ENCODE measurements around the gene MOGAT3. TPM values are rescaled to one million over a fixed set of nuclear protein-coding genes. Genes with fewer than 3 reads are reported as not detected.
A peak's percentile ranks its signal among the peaks of the same experiment; 100 is the strongest.

Gene MOGAT3
- total RNA-seq, 2 donors from 2014 or later, result not detected

DNA sequence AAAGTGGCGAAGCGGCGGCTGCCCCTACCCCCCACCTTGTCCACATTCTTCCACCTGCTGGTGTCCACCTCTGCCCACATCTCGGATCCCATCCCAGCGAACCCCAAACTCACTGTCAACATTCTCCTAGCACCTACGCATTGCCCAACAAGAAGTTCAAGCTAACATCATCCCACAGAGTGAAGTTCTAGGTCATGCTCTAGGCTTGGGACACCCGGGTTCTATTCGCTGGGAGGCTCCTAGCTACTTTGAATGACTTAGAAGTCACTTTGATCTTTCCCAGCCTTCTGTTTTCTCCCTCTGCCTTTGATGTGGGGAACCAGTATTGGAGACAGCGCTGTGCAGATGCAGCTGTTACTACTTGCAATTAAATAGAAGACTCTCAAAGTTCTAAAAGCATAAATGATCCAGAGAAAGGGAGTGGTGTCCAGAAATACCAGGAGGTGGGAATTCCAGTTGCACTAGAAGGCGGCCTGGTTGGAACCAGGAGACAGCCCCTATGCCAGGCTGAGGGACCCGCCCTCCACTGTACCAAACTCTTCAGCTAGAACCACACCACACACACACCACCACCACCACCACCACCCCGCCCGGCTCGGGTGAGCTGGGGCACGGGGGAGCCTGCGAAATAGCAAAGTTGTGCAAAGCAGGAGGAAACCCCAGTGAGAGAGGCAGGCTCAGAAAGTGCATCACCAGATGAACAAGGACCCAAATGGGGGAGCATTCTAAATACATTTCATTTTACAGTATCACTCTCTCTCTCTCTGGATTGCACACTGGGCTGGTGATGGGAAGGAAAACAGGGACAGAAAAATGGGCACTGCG, 30.0 kb downstream of the MOGAT3 start:
- peak in 1 of 2 donors; percentile 18 for ATAC-seq (replicated peaks in 1 of 2)
- DNase-seq, result peak in 1 of 2 donors; percentile 54
- Mint-ChIP-seq H3K4me3 (peak overlapping the region; percentile 65 to 69), H3K4me1 (ENCODE audit: low read depth) (peaks cover 81% of the 10 kb centered on the region), H3K9me3 (no peaks in the 10 kb centered on the region), H3K36me3 (ENCODE audit: insufficient read depth in 2 of 2) (no peaks in the 10 kb centered on the region), H3K27ac (no peak overlapping the region), H3K27me3 (ENCODE audit: low read depth) (peaks cover 96% of the 10 kb centered on the region)

DNA sequence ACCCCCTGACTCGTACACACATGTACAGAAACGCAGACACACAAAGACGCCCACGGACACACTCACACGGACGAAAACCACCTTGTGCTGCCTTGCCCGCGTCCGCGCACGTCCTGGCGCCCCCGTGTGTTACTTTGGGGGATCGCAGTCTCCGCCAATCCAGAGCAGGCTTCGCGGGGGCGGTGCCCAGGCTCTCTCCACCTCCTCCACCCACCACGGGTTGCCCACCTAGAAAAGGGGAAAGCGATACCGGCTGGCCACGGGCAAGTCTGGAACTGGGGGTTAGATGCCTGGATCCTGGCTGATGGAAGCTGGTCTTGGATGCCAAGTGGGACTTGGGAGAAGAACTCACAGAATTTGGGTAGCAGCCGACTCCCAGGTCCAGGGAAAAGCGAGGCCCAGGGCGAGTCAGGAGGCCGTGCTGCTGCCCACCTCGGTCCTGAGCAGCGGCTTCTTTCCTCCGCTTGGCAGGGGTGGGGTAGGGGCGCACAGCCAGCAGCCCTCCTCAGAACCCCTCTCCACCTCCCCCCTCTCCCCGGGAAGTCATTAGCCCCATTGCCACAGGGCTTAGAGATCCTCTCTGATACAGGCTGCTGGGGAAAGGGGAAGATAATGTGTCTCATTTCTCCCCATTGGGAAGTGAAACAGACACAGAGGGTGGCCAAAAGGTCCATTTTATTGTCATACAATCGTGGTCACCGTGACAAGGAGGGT, 30.8 kb downstream of the MOGAT3 start:
- DNase-seq, result peak; percentile 86 to 90
- ATAC-seq (replicated peaks in 1 of 2), result peak; percentile 40 to 42
- Mint-ChIP-seq H3K9me3 (no peaks in the 10 kb centered on the region), H3K27ac (no peak overlapping the region), H3K27me3 (ENCODE audit: low read depth) (peaks cover 96% of the 10 kb centered on the region), H3K4me3 (peak overlapping the region; percentile 66 to 80), H3K36me3 (ENCODE audit: insufficient read depth in 2 of 2) (peaks cover 2% of the 10 kb centered on the region in 2 donors), H3K4me1 (ENCODE audit: low read depth) (peaks cover 89% of the 10 kb centered on the region)

DNA sequence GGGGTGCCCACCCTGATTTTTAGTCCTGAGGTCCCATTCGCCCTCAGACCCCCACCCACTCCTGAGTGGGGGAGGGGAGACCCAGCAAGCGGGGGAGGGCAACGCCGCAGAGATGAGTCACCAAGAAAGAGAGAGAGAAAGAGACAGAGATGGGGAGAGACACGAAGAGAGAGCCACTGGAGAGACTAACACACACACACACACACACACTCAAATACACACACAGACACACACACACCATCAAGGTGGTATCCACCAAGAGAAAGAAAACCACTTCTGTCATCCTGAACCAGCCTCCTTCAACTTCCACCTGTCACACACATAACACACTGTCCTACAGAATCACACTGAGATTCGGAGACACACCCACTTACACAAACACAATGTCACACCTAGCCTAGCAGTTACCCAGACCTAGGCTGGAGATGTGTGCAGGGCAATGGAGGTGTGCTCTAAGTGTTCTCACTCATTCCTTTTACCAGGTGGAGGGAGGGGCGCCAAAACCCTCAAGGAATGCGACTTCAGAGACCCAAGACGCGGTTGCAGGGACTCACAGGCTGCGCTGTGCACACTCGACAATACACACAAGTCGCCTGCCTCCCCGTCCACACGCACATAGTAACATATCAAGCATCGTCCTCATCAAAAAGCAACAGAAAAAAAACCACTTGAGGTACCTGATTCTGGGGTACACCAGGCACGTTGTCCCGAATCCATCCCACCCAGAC, 31.6 kb downstream of the MOGAT3 start:
- no peak overlapping the region for H3K27ac Mint-ChIP-seq
- H3K36me3 Mint-ChIP-seq (ENCODE audit: insufficient read depth in 2 of 2), result peaks cover 2% of the 10 kb centered on the region in 2 donors
- H3K4me1 Mint-ChIP-seq (ENCODE audit: low read depth), result peaks cover 90% of the 10 kb centered on the region
- H3K9me3 Mint-ChIP-seq, result no peaks in the 10 kb centered on the region
- DNase-seq (peak in 1 of 2 donors; percentile 15), ATAC-seq (replicated peaks in 1 of 2) (peak; percentile 0 to 1)
- peak overlapping the region; percentile 66 to 80 for H3K4me3 Mint-ChIP-seq
- H3K27me3 Mint-ChIP-seq (ENCODE audit: low read depth), result peaks cover 94% of the 10 kb centered on the region

DNA sequence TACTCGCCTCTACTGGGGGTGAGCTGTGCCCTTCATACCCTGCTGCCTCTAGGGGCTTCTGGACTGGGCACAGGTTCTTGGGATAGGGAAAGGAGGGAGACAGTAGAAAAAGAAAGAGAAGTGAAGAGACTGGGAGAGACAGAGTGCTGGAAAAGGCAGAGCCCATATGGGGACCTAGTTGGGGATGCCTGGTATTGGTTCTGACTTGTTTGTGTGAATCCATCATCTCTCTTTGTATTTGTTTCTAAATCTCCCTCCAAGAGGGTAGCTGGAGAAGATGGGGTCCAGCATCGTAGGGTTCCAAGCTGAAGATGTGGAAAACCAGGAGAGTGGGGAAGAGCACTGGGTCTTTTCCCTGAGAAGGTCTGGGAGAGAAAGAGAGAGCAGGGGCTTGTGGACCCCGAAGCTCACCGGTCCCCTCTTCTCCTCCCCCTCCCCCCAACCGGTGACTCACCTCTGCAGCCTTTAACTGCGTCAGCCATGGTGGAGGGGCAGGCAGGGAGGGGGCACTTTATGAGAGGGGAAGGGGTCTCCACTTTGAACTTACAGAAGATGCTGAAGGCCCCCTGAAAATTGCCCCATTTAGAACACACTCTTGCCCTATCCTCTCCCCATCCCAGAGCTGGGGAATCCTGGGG, 32.3 kb downstream of the MOGAT3 start:
- peaks cover 84% of the 10 kb centered on the region for H3K4me1 Mint-ChIP-seq (ENCODE audit: low read depth)
- H3K4me3 Mint-ChIP-seq, result peak overlapping the region; percentile 40 to 80
- no peaks in the 10 kb centered on the region for H3K9me3 Mint-ChIP-seq
- no peak overlapping the region for H3K27ac Mint-ChIP-seq
- H3K36me3 Mint-ChIP-seq (ENCODE audit: insufficient read depth in 2 of 2), result peaks cover 2% of the 10 kb centered on the region in 2 donors
- H3K27me3 Mint-ChIP-seq (ENCODE audit: low read depth), result peaks cover 87% of the 10 kb centered on the region
- ATAC-seq (replicated peaks in 1 of 2) (no peak), DNase-seq (peak in 1 of 2 donors; percentile 54)

DNA sequence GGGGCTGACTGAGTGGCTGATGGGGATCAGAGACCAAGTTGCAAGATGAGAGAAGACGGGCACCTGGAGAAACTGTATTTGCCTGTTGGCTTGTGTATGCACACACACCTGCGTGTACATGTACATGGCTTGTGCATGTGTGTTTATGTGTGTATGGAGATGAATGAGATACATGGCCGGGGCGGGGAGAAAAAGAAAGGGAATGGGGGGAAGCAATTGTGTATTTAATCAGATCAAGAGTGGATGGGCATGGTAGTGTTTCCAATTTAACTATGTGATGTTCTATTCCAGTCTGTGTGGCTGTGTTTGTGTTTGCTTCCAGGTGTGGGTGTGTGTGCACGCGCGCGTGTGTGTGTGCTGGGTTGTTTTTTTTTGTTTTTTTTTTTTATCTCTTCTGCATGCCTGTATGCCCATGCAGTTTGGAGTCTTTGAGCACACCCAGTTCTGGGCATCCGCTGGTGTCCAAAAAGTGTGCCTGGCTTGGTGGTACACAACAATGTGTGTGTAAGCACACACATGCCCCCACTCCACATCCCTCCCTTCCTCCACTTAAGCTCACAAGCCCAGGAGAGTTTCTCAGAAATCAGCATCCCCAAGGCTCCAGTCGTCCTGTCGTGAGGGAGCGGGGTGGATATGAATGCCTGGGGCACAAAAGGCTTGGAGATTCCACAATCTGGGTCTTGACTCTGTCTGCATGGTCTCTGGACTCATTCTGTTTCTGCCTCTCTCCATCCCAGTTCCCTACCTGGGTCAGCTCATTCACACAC, 33.0 kb downstream of the MOGAT3 start:
- Mint-ChIP-seq H3K27ac (no peak overlapping the region), H3K4me1 (ENCODE audit: low read depth) (peaks cover 82% of the 10 kb centered on the region), H3K27me3 (ENCODE audit: low read depth) (peaks cover 81% of the 10 kb centered on the region), H3K36me3 (ENCODE audit: insufficient read depth in 2 of 2) (peaks cover 2% of the 10 kb centered on the region in 2 donors), H3K9me3 (no peaks in the 10 kb centered on the region), H3K4me3 (peak overlapping the region; percentile 6 to 80)
- ATAC-seq (replicated peaks in 1 of 2) (no peak), DNase-seq (no peak)

DNA sequence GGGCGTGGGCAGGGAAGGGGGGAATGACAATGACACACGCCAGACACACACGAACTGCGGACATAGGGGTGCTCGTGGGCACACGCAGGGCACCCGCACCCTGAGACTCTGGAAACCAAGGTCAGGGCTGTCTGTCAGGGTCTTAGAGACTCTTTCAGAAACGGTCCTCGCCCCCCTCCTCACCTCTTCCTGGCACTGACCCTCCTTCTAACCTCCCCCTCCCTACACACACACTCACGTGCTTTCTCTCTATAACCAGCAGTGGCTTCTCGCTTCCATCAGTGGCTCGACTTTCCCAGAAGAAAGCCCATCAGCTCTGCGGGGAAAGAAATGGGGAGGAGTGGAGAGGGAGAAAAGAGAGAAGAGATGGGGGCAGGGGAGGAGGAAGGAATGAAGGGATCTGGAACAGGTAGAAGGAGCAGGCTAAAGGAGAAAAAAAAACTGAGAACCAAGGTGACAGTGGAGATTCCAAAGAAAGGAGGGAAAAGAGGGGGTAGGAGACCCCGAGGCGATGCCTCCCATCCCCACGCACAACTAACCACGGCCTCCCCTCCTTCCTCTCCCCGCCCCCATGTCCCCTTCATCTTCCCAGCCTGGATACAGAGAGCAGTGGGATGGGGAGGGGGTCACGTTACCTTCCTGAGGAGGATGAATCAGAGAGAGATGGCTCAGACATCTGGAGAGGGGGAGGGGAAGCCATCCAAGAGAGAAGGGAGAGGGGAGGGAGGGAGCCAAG, 33.8 kb downstream of the MOGAT3 start:
- Mint-ChIP-seq H3K36me3 (ENCODE audit: insufficient read depth in 2 of 2) (peaks cover 2% of the 10 kb centered on the region in 2 donors), H3K4me1 (ENCODE audit: low read depth) (peaks cover 85% of the 10 kb centered on the region), H3K9me3 (no peaks in the 10 kb centered on the region), H3K27me3 (ENCODE audit: low read depth) (peaks cover 82% of the 10 kb centered on the region), H3K27ac (no peak overlapping the region), H3K4me3 (peak overlapping the region; percentile 39 to 99)
- no peak for ATAC-seq (replicated peaks in 1 of 2)
- no peak for DNase-seq

DNA sequence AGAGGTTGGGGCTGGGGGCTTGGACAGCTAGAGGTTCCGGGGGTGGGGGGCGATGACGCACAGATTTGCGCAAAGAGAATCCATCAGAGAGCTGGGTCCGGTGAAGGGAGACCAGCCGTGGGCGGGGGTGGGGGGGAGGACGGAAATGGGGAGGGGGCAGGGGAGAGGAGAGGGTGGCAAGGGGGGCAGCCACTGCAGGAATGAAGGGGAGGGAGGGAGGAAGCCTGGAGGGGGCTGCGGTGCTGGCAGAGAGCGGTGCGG, 34.3 kb downstream of the MOGAT3 start:
- H3K4me3 Mint-ChIP-seq, result peak overlapping the region; percentile 39 to 99
- H3K27me3 Mint-ChIP-seq (ENCODE audit: low read depth), result peaks cover 78% of the 10 kb centered on the region
- H3K4me1 Mint-ChIP-seq (ENCODE audit: low read depth), result peaks cover 80% of the 10 kb centered on the region
- no peaks in the 10 kb centered on the region for H3K9me3 Mint-ChIP-seq
- no peak overlapping the region for H3K27ac Mint-ChIP-seq
- ATAC-seq (replicated peaks in 1 of 2) (no peak), DNase-seq (no peak)
- peaks cover 2% of the 10 kb centered on the region in 2 donors for H3K36me3 Mint-ChIP-seq (ENCODE audit: insufficient read depth in 2 of 2)

DNA sequence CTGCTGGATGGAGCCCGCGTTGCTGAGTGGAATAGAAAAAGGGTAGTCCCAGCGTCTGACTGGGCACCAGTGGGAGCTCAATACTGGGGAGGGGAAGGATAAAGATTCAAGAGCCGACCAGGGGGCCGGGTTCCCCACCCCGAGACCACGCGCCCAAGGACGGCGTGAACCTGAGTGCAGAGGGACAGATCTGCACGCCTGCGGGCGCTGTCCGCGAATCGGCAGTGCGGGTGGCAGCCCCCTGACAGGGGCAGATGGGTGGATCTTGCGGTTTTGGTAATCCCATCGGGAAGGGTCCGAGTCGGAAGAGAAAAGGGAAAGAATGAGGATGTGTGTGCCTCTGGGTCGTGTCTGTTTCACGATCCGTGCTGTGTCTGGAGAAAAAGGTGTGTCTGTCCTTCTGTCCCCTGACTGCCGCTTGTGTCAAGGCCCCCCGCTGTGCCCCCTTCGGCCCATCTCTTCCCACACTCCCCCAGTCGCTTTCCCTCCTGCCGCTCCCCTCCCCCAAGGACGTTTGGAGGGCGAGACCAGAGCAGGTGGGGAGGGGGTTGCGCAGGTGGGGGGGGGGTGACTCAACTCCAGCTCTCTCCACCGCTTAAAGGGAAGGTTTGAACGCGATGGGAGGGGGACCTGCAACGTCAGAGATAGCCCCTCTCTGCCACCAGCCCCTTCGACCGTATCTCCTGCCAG, 34.7 kb downstream of the MOGAT3 start:
- peak; percentile 1 to 2 for ATAC-seq (replicated peaks in 1 of 2)
- H3K4me1 Mint-ChIP-seq (ENCODE audit: low read depth), result peaks cover 75% of the 10 kb centered on the region
- no peak overlapping the region for H3K27ac Mint-ChIP-seq
- H3K27me3 Mint-ChIP-seq (ENCODE audit: low read depth), result peaks cover 73% of the 10 kb centered on the region
- peak overlapping the region; percentile 85 to 99 for H3K4me3 Mint-ChIP-seq
- H3K9me3 Mint-ChIP-seq, result no peaks in the 10 kb centered on the region
- peaks cover 2% of the 10 kb centered on the region in 2 donors for H3K36me3 Mint-ChIP-seq (ENCODE audit: insufficient read depth in 2 of 2)
- no peak for DNase-seq

DNA sequence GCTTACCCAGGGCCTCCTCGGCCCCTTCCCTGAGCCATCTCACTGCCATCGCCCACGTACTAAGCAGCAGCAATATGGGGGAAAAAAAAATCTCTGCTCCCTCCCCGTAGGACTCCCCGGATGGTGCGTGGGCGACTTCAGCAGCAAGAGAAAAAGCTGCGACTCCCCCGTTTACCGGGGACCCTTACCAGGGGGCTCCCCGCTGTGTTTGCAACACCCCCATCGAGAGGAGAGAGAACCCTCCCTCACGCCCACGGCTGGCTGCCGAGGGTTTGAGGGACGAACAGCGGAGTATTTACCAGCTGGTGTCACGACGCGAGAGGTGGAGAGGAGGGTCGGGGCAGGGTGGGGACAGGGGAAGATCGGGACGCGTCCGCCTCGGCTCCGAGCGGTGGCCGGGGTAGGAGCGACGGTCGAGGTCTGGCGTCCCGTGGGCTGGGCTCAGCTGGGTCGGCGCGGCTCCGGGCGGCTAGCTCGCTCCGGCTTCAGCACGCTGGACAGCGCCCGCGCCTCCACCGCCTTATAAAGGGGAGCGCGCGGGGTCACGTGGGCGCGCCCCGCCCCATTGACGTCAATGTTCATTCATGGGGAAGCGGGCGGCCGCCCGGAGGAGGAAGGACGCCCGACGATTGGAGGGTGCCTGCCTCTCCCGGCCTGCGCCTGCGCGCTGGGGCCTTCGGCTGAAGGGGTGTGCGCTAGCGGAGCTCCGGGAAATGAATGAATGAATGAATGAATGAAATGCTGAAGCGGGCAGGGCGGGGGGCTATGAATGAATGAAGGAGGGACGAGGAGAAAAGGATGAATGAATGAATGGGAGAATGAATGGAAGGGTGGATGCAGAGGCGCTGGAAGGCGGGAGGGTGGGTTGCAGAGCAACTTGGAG, 35.5 kb downstream of the MOGAT3 start, which contains the start of gene VGF:
VGF (minus strand) TSS at position 495 of the 883 bp plus-strand sequence. CDS start 726 bp downstream, outside the sequence.
- peaks cover 65% of the 10 kb centered on the region for H3K27me3 Mint-ChIP-seq (ENCODE audit: low read depth)
- DNase-seq, result peak; percentile 95 to 96
- H3K27ac Mint-ChIP-seq, result no peak within 1 kb of the TSS
- peak within 1 kb of the TSS; percentile 85 to 99 for H3K4me3 Mint-ChIP-seq
- H3K36me3 Mint-ChIP-seq (ENCODE audit: insufficient read depth in 2 of 2), result peaks cover 2% of the 10 kb centered on the region in 2 donors
- ATAC-seq (replicated peaks in 1 of 2), result peak; percentile 86 to 88
- H3K9me3 Mint-ChIP-seq, result no peaks in the 10 kb centered on the region
- peaks cover 67% of the 10 kb centered on the region for H3K4me1 Mint-ChIP-seq (ENCODE audit: low read depth)

DNA sequence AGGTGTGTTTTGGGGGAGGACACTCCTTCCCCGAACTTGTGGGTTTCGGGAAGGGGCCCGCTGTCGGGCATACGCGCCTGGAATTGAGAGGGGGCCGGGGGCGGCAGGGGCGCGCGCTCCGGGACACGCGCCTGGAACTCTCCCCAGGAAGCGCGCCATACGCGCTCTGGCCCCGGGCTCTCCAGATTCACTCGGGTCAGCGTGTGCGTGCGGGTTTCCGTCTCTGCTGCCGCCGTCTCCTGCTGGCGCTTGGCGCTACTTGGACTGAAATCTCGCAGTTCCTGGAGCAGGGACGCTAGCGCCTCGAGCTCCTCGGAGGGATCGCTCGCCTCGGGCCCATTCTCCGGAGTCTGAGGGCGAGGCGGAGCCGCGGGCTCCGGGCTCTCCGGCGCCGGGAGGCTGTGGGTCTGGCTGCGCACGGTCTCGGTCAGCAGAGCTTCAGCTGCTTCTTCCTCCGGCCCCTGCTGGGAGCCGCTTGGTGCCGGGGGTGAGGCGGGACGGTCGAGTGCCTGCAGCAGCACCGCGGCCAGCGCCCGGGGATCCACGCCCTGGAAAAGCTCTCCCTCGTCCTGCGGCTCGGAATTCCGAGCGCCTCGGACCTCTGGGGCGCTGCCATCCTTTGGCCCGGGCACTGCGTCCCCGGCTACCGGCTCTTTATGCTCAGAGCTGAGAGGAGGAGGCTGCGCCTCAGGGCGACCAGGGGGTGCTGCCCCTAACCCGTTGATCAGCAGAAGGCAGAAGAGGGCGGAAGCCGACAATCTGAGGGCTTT, 36.6 kb downstream of the MOGAT3 start:
- H3K9me3 Mint-ChIP-seq, result no peaks in the 10 kb centered on the region
- H3K4me1 Mint-ChIP-seq (ENCODE audit: low read depth), result peaks cover 57% of the 10 kb centered on the region
- ATAC-seq (replicated peaks in 1 of 2), result no peak
- H3K36me3 Mint-ChIP-seq (ENCODE audit: insufficient read depth in 2 of 2), result peaks cover 2% of the 10 kb centered on the region in 2 donors
- H3K4me3 Mint-ChIP-seq, result peak overlapping the region; percentile 85 to 99
- H3K27ac Mint-ChIP-seq, result no peak overlapping the region
- H3K27me3 Mint-ChIP-seq (ENCODE audit: low read depth), result peaks cover 54% of the 10 kb centered on the region
- DNase-seq, result no peak
